Neuron (in vitro differentiated cells): Measurements from ENCODE around the gene GPR68.

Source experiments
- H2AFZ ChIP-seq: one replicate; pipeline ENCODE4 v1.6.1; 2013; ENCODE audit warnings: low read depth, mild to moderate bottlenecking, inconsistent platforms, low read length, moderate library complexity
- H3K27me3 ChIP-seq: one replicate; pipeline ENCODE4 v1.6.1; 2013; ENCODE audit warnings: low read length; ENCODE audit not compliant: insufficient read depth
- H3K36me3 ChIP-seq: one replicate; pipeline ENCODE4 v1.6.1; 2013; ENCODE audit warnings: low read length; ENCODE audit not compliant: insufficient read depth
- H3K4me1 ChIP-seq: one replicate; pipeline ENCODE4 v1.6.1; 2013; ENCODE audit warnings: low read length; ENCODE audit not compliant: insufficient read depth
- H3K4me3 ChIP-seq: 2 replicates; pipeline ENCODE4 v1.5.1; 2013; ENCODE audit warnings: mild to moderate bottlenecking, low read length, moderate library complexity
- H3K9me3 ChIP-seq: one replicate; pipeline ENCODE4 v1.6.1; 2013; ENCODE audit warnings: low read length

Gene GPR68, protein sequence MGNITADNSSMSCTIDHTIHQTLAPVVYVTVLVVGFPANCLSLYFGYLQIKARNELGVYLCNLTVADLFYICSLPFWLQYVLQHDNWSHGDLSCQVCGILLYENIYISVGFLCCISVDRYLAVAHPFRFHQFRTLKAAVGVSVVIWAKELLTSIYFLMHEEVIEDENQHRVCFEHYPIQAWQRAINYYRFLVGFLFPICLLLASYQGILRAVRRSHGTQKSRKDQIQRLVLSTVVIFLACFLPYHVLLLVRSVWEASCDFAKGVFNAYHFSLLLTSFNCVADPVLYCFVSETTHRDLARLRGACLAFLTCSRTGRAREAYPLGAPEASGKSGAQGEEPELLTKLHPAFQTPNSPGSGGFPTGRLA

DNA sequence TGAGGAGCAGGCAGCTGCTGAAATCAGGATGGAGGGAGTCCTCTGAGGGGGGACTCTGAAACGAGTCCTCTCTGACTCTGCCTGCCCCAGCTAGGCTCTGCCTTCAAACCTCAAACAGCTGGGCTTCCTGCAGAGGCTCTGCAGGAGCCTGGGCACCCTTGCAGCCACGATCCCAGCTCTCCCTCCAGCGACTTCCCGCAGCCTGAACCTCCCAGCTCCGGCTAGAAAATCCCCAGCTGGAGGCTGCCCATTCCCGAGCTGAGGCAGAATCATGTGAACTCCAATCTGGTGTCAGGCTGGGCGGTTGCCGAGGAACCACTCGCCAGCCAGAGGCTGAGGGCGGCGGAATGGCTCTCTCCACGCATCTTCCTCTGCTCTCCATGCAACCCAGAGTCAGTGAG lies at the start of gene GPR68:
TSS of gene GPR68 (minus strand) at position 204 of the 401 bp plus-strand sequence. CDS start 9,654 bp downstream, outside the sequence.
- peaks cover 11% of the 10 kb centered on the region for H3K4me1 ChIP-seq
- peak within 1 kb of the TSS; percentile 76 for H2AFZ ChIP-seq
- H3K36me3 ChIP-seq: no peaks in the 10 kb centered on the region
- H3K27me3 ChIP-seq: no peaks in the 10 kb centered on the region
- H3K4me3 ChIP-seq: peak within 1 kb of the TSS; percentile 20
- no peaks in the 10 kb centered on the region for H3K9me3 ChIP-seq

- Histone ChIP-seq H3K4me3 (no peak overlapping the region), H3K27me3 (no peaks in the 10 kb centered on the region), H2AFZ (no peak overlapping the region), H3K4me1 (no peaks in the 10 kb centered on the region), H3K9me3 (no peaks in the 10 kb centered on the region), H3K36me3 (peaks cover 86% of the 10 kb centered on the region)
Observed at GRCh38 chr14:91294153-91294552, 49.6 kb upstream of the GPR68 start.

GRCh38 chr14:91293281-91293680 lies 48.8 kb upstream of the GPR68 start:
- no peaks in the 10 kb centered on the region for H3K4me1 ChIP-seq
- peaks cover 82% of the 10 kb centered on the region for H3K36me3 ChIP-seq
- H3K4me3 ChIP-seq: no peak overlapping the region
- no peaks in the 10 kb centered on the region for H3K9me3 ChIP-seq
- H2AFZ ChIP-seq: no peak overlapping the region
- no peaks in the 10 kb centered on the region for H3K27me3 ChIP-seq

DNA sequence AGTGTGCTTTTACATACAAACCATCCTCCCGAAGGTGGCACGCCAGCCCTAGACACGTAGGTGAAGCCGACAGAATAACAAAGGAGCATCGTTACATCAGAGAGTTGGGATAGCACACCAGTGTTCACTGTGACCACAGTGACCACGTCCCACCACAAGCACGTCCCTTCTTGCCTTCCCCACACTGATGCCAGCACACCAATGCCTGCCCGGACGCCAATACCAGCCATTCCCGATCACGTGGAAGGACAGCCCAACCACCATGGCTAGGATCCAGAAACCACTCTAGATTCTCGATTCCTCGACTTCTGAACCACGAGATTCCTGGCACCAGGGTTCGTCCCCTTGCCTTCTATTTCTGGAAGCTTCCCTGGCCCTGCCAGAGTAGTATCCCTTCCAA lies 48.0 kb upstream of the GPR68 start:
- Histone ChIP-seq H3K27me3 (no peaks in the 10 kb centered on the region), H3K9me3 (no peaks in the 10 kb centered on the region), H3K4me1 (no peaks in the 10 kb centered on the region), H2AFZ (no peak overlapping the region), H3K36me3 (peaks cover 84% of the 10 kb centered on the region), H3K4me3 (no peak overlapping the region)

DNA sequence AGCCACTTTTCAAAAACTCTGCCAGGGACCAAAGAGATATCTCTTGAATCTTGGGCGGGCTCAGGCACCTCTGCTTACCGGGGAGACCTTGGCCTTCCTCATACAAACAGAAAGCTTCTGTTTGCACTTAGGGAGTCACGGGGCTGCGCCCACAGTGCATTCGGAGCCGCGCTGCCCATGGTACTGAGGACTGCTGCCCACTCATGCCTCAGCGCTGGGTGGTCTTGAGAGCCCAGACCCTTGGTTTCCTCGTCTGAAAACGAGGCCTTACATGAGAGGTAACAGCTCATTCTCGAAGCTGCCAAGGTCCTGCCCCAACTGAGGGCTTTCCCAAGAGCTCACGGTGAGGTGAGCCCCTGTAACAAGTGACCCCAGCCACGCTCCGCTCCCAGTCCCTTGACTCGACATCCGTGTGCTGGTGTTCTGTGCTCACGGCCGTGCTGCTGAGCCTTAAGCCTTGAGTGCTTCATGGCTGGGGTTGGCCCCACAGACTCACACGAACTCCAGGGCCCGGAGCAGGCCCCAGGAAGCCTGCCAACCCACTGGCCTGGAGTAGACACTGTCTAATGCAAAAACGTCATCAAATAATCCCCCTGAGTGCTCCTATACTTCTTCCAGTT lies 47.4 kb upstream of the GPR68 start:
- Histone ChIP-seq H3K4me1 (no peaks in the 10 kb centered on the region), H3K36me3 (peaks cover 78% of the 10 kb centered on the region), H2AFZ (no peak overlapping the region), H3K9me3 (no peaks in the 10 kb centered on the region), H3K4me3 (no peak overlapping the region), H3K27me3 (no peaks in the 10 kb centered on the region)

GRCh38 chr14:91290986-91291385 lies 46.5 kb upstream of the GPR68 start:
- H3K36me3 ChIP-seq: peaks cover 71% of the 10 kb centered on the region
- no peaks in the 10 kb centered on the region for H3K27me3 ChIP-seq
- H2AFZ ChIP-seq: no peak overlapping the region
- no peak overlapping the region for H3K4me3 ChIP-seq
- H3K4me1 ChIP-seq: no peaks in the 10 kb centered on the region
- H3K9me3 ChIP-seq: no peaks in the 10 kb centered on the region

- no peak overlapping the region for H3K4me3 ChIP-seq
- H3K9me3 ChIP-seq: no peaks in the 10 kb centered on the region
- no peaks in the 10 kb centered on the region for H3K4me1 ChIP-seq
- H3K27me3 ChIP-seq: no peaks in the 10 kb centered on the region
- peaks cover 76% of the 10 kb centered on the region for H3K36me3 ChIP-seq
- H2AFZ ChIP-seq: no peak overlapping the region
Observed at GRCh38 chr14:91289464-91289863, 45.0 kb upstream of the GPR68 start.

DNA sequence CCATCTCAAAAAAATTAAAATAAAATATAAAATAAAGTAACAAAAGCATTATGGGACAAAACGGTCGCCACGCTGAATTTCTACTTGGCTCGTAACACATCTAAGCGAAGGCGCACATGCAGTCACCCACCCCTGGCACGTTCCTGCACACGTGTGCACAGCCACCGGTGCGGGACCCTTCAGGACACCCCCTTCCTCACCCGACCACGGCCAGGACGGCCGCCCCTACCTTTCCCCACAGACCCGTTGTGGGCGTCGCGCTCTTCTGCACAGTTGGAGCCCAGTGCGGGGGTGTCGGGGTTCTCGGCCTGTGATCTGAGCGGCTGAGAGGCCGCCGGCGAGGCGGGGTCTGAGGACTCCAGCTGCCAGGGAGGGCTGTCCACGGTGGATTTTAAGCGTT lies 44.4 kb upstream of the GPR68 start:
- Histone ChIP-seq H3K9me3 (no peaks in the 10 kb centered on the region), H3K36me3 (peaks cover 73% of the 10 kb centered on the region)

DNA sequence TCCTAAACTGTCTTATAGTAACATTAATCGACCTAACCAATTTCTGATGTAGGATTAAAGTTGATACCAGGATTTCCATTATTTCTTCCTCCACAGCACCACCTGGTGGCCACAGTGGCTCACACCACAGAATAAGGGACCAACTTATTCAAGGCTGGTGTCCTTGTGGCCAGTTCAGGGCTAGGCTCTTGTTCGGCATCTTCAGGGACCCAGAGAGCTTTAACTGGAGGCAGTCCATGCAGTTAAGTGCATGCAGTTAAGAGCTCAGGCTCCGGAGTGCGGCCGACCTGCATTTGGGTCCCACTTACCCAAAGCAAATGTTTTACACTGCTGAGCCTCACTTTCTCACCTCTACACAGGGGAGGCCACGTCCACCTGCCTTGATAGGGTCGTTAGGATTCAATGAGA lies 42.0 kb upstream of the GPR68 start:
- Histone ChIP-seq H3K4me3 (no peak overlapping the region), H3K36me3 (peaks cover 71% of the 10 kb centered on the region), H2AFZ (no peak overlapping the region), H3K27me3 (no peaks in the 10 kb centered on the region), H3K9me3 (no peaks in the 10 kb centered on the region), H3K4me1 (no peaks in the 10 kb centered on the region)

More for the DNA sequence above, 44.4 kb upstream of the GPR68 start:
- no peak overlapping the region for H2AFZ ChIP-seq
- H3K4me3 ChIP-seq: no peak overlapping the region
- H3K4me1 ChIP-seq: no peaks in the 10 kb centered on the region
- no peaks in the 10 kb centered on the region for H3K27me3 ChIP-seq

DNA sequence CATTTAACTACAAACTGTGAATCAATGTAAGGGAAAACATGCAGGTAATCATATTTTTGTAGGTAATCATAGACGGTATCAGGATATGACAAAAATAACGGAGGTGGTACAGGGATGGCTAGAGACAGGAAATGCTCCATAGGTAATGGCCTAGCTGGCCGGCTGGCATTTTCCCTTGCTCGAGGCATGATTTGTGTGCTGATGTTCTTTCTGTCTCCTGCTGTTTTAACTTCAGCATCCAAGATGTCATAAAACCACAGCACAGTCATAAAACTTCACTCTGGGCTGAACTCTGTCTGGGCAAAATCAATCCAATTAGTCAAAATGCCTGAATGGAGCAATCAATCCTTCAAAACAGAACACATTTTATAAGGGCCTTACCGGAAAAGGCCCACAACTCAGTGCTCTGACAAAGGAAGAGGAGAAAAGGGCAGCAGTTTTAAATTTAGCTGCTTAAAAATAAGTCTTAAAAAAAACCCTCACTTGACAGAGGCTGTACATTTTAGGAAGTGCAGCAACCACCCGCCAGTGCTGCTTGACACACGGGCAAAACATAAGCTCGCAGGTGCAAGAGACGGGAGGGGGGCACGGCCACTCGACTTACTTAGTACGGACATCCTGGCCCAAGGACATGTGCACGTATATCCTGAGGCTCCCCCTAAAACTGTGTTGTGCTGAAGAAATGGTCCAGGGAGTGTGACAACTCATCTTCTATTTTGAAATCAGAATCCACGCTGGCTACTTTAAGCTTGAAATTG lies 40.5 kb upstream of the GPR68 start:
- no peaks in the 10 kb centered on the region for H3K4me1 ChIP-seq
- peaks cover 68% of the 10 kb centered on the region for H3K36me3 ChIP-seq
- H3K9me3 ChIP-seq: no peaks in the 10 kb centered on the region
- H3K27me3 ChIP-seq: no peaks in the 10 kb centered on the region
- H2AFZ ChIP-seq: no peak overlapping the region
- no peak overlapping the region for H3K4me3 ChIP-seq

GRCh38 chr14:91284146-91284790 lies 39.8 kb upstream of the GPR68 start:
- Histone ChIP-seq H3K4me1 (no peaks in the 10 kb centered on the region), H3K36me3 (peaks cover 63% of the 10 kb centered on the region), H3K9me3 (no peaks in the 10 kb centered on the region), H3K27me3 (no peaks in the 10 kb centered on the region), H3K4me3 (no peak overlapping the region), H2AFZ (no peak overlapping the region)

- Histone ChIP-seq H3K27me3 (no peaks in the 10 kb centered on the region), H3K4me3 (no peak overlapping the region), H3K9me3 (no peaks in the 10 kb centered on the region), H3K4me1 (no peaks in the 10 kb centered on the region), H2AFZ (no peak overlapping the region), H3K36me3 (peaks cover 61% of the 10 kb centered on the region)
Observed at GRCh38 chr14:91283666-91284065, 39.2 kb upstream of the GPR68 start.
